Measurements from ENCODE around the gene MAPK11. TPM values are rescaled to one million over a fixed set of nuclear protein-coding genes. Genes with fewer than 3 reads are reported as not detected.

MAPK11 gene
- total RNA-seq, 4 donors from 2014 or later: 12.1 to 38.9 (median 20.4) TPM

- no peak for DNase-seq (ENCODE audit: low spot score)
- no peak for ATAC-seq (ENCODE audit: low FRiP score)
- TF ChIP-seq CTCF (IDR thresholded peaks at IDR 0.05): no peak
Observed at GRCh38 chr22:50260434-50260800, 9.8 kb downstream of the MAPK11 start.

DNA sequence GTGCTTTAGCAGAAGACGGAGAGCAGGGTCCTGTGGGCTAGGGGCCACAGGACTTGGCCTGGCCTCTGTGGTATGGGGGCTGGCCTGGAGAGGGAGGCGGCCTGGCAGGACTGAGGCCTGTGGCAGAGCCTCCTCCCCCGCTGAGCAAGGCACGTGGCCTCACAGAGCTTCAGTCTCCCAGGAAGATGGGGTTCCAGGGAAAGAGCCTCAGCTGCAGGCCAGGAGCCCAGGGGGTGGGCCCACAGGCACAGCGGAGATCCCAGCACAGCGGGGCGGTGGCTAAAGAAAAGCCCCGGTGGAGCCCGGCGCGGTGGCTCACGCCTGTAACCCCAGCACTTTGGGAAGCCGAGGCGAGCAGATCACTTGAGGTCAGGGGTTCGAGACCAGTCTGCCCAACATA, 10.9 kb downstream of the MAPK11 start:
- ATAC-seq (ENCODE audit: low FRiP score) (no peak), DNase-seq (ENCODE audit: low spot score) (no peak)
- TF ChIP-seq CTCF (IDR thresholded peaks at IDR 0.05): no peak

- no peak for TF ChIP-seq CTCF (IDR thresholded peaks at IDR 0.05)
- DNase-seq (ENCODE audit: low spot score) (no peak), ATAC-seq (ENCODE audit: low FRiP score) (no peak)
Observed at GRCh38 chr22:50258361-50259292, 11.6 kb downstream of the MAPK11 start.

DNA sequence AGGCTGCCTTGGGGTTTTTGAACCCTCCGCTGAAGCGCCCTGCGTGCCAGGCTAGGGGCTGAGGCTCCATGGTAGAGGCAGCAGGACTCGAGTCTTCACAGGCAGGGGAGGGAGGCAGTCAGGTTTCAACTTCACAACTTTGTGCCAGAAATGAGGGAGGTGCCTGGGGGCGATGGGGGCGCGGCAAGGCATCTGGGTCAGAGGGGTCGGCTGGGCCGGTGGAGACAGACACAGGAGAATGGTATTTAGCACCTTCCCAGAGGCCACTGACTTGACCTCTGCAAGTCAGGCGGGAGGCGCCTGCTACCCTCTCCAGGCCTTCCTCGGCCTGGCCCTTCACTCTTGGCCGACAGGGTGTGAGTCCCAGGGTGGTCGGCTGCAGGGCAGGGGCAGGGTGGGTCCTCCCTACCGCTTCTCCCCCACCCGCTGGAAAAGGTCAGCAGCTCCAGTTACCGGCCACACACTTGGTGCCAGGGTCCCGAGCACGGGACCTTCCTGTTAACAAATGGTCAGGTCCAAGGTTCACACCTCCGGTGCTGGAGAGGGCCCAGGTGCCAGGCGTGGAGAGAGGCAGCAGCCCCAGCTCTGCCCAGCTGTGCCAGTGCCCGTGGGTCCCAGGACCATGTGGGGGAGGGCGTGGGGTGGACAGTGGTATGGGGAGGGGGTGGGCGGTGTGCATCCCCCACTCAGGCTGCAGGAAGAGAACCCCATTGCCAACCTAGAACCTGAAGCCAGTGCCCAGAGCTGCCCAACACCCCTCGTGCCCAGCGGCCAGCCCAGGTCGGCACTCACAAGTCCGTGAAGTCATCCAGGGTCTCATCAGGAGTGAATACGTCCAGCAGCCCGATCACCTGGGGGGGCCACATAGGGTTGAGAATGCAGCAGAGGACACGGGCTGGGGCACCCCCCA, 12.5 kb downstream of the MAPK11 start:
- no peak for DNase-seq (ENCODE audit: low spot score)
- no peak for TF ChIP-seq CTCF (IDR thresholded peaks at IDR 0.05)
- no peak for ATAC-seq (ENCODE audit: low FRiP score)

GRCh38 chr22:50257041-50257440, 13.1 kb downstream of the MAPK11 start:
- ATAC-seq (ENCODE audit: low FRiP score) (no peak), DNase-seq (ENCODE audit: low spot score) (no peak)
- TF ChIP-seq CTCF (IDR thresholded peaks at IDR 0.05): no peak

GRCh38 chr22:50256258-50256862, 13.8 kb downstream of the MAPK11 start:
- ATAC-seq (ENCODE audit: low FRiP score) (no peak), DNase-seq (ENCODE audit: low spot score) (no peak)
- no peak for TF ChIP-seq CTCF (IDR thresholded peaks at IDR 0.05)
